GM18868 (cell line): ENCODE data around the gene DGKD.
"Not testable (repeated sequence)": the region's sequence is repeated elsewhere in the genome, so short reads cannot be mapped to it uniquely, and the experiment has no call there.

Experiments
- ATAC-seq: cut with Tn5 transposase; IDR thresholded peaks from one replicate; pipeline ENCODE4 v1.9.1; 2021; ENCODE audit warnings: mild to moderate bottlenecking, moderate library complexity; ENCODE audit not compliant: unreplicated experiment

Gene DGKD

DNA sequence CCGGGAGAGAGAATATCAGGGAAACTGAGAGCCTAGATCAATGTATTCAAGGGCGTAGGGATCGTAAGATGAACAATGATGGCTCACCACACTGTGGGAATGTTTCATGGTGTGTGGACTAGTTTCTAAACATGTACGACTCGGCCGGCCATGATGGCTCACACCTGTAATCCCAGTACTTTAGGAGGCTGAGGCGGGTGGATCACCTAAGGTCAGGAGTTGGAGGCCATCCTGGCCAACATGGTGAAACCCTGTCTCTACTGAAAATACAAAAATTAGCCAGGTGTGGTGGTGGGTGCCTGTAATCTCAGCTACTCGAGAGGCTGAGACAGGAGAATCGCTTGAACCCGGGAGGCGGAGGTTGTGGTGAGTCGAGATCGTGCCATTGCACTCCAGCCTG, 18.2 kb upstream of the DGKD start:
- ATAC-seq: not testable (repeated sequence)

DNA sequence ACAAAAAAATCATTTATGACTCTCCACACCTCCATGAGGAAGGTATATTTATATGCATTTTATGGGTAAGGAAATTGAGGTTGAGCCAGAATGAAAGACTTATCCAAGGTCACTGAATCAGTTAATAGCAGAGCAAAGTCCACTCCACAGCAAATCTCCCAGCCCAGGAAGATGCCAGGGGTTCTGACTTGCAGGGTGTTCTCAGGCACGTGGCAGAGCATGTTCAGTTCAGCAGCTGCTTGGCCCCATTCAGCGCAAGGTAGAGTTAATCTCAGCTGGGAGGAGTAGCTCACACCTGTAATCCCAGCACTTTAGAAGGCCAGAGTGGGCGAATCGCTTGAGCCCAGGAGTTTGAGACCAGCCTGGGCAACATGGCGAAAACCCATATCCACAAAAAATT, 17.8 kb upstream of the DGKD start:
- ATAC-seq: no peak

DNA sequence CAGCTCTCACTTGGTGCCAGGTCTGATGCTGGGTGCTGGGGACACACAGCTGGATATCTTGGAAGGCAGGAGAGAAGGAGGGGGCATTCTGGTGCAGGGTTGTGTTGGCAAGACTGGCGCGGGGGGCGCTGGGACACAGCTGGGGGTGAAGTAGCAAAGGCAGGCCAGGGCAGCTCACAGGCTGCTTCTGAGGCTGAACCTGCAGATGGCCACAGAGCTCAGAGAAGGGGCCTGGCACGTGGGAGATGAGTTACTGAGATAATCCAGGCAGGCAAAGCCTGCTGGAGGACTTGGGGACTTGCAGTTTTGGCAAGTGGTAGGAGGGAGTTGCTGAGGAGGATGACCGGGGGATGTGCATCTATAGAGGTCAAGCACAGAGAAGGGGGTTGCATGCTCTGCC, 16.2 kb upstream of the DGKD start:
- no peak for ATAC-seq

DNA sequence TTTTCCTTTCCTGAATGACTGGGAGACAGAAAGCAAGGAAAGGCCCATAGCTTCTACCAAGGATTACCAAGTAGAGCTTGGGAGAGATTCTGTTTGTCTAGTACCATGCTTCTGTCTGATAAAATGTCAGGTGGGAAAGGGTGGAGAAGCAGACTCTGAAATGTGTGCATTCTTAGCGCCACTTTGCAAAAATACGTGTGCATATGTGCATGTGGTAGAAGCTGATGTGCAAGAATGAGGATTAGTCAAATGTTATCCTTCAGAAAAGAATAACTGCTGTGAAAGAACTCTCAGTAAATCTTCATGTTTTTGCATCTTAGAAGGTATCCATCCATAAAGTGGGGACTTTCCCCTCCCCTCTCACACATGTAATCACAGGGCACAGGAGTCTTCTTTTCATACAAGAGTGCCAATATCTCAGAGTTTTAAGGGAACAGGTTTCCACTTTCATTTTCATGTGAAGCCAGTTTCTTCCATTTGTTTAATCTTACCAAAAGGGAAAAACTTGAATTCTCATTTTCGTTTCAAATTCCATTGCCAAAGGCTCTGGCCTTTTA, 15.4 kb upstream of the DGKD start:
- ATAC-seq: no peak

DNA sequence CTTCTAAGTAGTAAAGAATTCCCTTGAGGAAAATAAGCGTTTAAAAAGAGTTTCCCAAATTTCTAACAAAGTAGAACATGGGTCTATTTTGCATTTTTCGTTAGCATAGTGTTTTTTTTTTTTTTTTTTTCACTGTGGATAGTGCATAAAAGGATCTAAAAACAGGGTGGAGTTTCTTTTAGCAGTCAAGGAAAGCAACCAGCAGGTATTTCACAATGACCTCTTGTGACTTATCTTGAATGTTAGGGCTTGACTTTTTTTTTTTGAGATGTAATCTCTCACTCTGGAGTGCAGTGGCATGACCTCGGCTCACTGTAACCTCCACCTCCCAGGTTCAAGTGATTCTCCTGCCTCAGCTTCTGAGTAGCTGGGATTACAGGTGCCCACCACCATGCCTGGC, 14.9 kb upstream of the DGKD start:
- ATAC-seq: no peak

DNA sequence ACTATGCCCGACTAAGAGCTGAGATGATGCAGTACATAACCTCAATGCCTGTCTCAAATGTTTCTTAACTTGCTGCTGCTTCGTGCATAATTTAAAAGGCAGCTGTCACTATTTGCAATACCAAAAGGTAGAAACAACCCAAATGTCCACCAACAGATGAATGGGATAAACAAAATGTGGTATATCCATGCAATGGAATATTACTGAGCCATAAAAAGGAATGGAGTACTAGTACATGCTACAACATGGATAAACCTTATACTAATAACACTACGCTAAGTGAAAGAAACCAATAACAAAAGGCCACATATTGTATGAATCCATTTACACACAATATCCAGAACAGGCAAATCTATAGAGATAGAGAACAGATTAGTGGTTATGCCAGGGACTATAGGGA, 13.0 kb upstream of the DGKD start:
- ATAC-seq: no peak

DNA sequence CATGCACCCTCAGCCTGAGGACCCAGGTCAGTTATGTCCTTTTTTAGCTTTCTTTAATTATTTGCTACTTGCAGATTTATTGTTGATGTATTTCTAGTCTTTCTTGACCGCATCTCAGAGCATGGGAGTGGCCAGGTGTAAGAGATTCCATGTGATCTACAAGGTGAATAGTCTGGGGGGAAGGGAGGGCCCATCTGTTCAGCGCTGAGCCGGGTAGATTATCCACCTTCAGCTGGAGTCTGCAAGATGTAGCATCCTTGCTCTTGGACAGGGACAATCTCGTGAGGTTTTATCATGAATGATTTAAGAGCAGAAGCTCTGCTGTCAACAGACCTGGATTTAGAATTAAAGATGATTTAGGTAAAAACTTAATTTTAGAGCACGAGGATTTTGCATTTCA, 12.0 kb upstream of the DGKD start:
- no peak for ATAC-seq

DNA sequence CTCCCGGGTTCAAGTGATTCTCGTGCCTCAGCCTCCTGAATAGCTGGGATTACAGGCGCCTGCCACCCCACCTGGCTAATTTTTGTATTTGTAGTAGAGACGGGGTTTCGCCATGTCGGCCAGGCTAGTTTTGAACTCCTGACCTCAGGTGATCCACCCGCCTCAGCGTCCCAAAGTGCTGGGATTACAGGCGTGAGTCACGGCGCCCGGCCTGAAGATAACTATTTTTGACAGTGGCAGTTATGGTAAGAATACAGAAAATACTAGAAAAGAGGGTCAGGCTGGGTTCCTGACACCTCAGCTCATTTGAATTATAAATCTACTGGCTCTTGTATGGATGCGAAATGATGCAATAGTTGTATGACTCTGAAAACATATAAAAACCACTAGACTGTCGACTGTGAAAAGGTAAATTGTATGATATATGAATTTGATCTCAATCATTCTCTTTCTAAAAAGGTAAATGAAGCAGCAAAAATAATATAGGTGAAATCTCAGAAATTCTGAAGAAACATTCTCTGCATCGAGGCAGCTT, 11.1 kb upstream of the DGKD start:
- ATAC-seq: no peak

DNA sequence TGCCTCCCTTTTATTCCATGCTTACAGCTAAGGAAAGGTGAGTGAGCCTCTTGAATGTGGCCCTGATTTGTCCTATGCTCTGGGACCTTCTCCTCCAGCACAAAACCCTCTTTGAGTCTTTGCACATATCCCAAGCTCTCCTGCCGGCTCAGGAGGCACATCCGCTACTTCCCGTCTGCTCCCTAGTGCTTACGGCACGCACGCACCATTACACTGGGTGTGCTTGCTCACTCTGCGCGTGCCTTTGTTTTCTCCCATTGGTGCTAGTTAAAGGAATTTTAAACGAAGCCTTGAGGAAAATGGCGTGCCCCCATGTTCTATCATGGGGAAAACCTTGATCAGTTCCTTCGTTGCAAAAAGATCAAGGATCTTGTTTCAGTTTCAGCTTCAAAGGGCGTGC, 7.9 kb upstream of the DGKD start:
- ATAC-seq: no peak

DNA sequence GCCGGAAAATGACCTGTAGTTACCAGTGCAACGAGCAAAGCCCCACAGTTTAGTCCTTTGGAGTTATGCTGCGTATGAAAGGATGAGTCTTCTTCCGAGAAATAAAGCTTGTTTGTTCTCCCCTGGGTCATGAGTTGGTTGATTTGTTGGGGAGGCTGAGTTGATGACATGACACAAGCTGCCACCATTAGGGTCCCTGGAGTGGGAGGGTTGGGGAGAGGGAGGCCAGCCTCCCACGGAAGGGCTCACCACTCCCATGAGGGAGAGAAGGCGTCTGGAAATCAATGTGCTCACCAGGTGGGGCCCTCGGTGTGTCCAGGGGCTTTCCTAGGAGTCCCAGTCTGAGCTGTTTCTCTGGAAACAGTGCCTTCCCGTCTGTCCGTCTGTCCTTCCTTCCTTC, 7.4 kb upstream of the DGKD start:
- no peak for ATAC-seq

DNA sequence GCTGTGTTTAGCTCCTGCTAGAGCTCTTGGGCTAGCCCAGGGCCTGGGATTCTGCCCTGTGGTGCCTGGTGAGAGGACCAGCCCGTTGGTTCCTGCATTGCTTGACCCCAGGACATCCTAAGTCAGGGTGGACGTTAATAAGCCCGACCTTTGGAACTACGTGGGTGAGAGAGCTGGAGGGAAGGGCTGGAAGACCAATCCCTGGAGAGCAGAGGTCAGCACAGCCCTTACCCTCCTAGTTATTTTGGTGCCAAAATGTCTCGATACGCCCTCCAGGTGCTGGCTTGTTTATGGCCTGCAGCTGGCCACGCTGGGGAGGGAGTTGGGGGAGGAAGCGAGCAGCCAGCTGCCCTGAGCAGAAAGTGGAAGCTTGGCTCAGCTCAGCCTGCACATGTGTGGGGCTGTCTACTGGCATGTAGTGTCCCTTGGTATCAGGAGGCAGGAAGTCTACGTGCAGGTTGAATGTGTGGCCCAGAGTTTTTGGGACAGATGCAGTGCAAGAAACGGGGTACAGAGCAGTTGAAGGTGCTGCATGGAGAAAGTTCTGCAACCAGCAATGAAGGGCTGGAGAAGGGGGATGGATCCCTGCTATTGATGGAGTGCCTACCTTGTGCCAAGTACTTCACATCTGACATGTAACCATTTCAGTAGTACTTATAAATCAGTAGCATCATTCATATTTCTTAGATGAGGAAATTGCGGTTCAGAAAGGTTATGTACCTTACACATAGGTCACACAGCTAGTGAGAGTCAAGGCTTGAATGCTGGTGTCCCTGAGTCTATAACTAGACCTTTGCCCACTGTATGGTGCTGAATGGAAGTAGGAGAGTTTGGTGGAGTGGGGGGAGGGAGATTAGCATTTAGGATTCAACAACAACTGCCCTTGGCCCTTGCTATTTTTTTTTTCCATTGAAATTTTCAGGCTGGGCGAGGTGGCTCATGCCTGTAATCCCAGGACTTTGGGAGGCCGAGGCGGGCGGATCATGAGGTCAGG, 5.0 kb upstream of the DGKD start:
- ATAC-seq: peak; percentile 36

DNA sequence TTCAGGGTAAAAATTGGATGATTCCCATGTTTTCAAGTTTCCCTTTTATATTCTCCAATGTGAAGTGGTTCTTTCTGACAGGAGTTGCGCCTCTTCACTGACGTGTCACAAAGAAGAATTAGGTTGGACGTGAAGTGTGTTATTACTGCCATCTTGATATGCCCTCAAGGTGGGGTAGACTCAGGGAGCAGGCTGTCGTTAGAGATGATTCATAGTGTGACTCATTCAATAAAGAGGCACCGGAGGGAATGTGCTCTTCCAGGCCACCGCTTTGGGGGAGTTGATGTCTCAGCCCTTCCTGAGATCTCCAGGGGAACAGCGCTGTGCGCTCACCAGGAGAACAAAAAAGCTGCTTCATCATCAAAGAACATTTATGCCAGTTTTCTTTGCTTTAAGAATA, 3.6 kb upstream of the DGKD start:
- ATAC-seq: no peak

DNA sequence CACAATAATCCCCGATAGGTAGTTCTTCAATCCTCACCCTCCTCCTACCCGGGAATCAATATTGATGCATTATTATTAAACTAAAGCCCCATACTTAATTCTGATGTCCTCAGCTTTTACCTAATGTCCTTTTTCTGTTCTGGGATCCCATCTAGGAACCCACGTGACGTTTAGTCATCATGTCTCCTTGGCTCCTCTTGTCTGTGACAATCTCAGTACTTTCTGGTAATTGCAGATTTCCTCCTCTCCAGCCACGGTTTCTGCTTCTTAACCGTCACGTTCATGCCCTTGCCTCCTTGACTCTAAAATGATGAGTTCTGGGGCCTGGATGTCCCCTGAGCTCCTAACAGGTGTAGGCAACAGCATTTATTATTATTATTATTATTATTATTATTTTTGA, 2.9 kb upstream of the DGKD start:
- ATAC-seq: no peak

DNA sequence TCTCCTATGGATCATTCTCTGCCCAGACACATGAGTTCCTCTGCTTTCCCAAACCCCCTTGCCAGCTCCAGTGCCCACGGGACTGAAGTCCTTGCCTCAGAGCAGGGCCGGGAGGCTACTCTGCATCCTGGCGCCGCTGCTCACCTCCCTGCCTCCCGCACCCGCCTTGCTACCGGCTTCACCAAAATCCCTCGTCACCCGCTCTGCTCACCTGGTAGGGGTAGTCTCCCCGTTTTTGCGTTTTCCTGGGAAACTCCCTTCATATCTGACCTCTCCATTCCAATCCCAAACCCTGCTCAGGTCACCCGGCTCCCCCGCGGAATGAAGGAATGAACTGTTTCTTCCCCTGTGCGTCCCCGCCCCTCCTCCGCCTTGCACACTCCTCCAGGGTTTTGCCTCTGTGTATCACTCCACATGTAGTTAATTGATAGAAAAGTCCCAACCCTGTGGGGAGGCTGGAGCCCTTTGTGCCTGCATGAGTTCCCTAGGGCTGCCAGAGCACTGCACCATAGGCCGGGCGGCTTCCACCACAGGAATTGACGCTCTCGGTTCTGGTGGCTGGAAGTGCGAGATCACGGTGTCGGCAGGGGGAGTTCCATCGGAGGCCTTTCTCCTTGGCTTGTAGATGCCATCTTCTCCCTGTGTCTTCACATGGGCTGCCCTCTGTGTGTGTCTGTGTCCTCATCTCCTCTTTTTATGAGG, 2.0 kb upstream of the DGKD start:
- no peak for ATAC-seq

DNA sequence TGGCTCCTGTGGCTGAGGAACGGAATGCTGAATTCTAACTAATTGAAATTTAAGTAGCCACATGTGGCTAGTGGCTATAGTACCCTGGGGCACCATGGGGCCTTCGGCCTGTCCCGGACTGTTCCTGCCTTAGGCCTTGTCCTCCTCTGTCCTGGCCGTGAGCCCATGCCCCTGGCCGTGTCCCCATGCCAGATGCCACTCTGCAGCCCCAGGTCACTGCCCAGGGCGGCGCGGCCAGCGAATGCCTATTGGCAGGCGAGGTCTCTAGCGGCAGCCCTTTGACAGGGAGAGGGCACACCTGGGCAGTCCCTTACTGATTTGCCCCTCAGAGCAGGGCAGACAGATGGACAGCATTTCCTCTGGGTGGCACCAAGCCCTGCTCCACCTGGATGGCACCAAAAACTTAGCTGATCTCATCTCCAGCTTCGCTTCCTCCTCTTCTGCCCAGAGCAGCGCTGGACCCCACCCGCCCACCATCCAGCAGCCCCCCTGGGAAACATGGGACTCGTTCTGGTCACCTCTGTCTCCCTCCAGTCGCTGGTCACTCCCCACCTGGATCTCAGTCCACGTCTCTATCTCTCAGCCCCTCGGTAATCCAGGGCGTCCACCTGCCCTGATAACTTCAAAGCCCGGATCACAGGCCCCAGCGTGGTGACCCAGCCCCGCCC, 1.1 kb upstream of the DGKD start:
- no peak for ATAC-seq

DNA sequence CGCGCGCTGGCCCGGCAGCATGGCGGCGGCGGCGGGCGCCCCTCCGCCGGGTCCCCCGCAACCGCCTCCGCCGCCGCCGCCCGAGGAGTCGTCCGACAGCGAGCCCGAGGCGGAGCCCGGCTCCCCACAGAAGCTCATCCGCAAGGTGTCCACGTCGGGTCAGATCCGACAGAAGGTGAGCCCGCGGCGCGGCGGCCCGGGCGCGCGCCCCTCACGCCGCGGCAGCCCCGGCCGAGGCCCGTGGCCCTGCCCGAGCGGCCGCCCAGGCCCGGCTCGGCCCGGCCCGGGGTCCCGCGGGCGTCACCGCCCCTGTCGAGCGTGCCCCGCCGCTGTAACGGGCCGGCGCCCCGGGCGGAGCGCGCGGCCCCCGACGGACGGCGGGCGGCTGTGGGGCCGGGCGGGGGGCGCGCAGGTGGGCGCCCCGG, 218 bp downstream of the DGKD start:
- ATAC-seq: peak; percentile 21

DNA sequence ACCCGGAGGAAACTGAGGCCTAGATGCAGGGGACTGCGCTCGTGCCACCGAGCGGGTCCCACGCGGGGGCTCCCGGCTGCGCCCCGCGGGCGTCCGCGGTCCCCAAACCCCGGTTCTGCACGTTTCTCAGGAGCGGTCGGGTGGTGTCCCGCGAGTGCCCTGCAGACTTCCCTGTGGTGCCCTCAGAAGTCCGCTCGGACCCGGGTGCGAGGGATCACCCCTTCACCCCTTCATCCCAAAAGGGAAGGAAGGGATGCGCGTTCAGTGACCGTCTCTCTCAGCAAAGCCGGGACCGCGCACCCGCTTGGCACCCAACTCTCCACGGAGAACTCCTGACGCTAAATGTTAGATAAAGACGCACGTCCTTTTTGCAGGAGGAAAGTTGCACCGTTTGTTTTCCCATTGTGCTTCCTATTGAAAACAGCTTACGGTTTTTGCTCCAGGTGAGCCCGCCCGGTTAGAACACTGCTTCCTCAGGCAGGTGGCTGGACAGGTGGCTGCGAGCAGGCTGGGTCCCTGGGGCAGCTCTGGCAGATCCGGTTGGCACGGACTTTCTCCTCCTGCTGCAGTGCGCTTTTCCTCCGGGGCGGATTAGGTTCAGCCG, 779 bp downstream of the DGKD start:
- ATAC-seq: no peak

DNA sequence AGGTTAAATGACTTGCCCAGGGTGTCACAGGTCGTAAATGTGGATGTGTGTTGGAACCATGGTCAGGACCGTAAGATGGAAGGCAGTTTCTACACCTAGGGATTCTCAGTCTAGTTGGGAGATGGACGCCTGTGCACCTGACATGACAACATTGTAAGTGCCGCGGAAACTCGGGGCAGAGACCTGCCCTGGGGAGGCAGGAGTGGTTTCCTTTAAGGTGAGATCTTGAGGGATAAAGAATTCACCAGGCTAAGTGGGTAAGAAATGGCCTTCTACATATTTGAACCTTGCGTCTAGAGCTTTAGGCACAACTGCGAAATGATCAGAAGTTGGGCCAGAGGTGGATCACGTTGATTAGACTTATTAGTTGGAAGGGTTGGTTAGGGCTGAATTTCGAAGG, 1.6 kb downstream of the DGKD start:
- ATAC-seq: no peak

DNA sequence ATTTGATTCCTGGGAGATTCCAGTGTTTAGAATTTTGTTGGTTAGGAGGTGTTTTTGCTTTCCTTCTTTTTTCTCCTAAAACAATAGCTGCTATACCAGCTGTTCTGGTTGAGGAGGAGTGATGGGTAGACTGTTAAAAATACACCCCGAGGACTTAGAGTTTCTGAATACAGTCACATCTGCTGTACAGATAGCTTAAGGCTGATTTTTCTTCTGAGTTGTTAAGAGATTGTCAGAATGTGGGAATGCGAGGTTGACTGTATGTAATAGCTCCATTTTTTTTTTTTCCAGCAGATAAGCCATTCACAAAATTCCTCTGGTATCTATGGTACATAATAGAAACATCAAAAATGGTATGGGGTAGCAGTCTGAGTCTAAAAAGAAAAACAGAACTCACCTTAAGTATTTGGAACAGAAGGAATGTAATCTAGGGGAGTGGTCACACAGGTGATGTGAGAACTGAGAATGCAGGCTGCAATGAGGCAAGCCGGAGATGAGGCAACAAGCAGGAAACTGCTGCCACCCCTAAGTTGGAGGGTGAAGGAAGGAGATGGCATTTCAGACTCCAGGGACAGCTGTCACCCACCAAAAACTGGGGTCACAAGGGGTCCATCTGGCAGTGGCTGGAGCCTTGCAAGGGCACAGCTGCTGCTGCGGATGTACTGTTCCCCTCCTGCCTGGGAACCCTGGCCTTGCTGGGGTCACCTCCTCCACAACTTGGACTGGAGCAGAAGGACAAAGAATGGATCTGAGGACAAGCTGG, 2.4 kb downstream of the DGKD start:
- ATAC-seq: no peak

DNA sequence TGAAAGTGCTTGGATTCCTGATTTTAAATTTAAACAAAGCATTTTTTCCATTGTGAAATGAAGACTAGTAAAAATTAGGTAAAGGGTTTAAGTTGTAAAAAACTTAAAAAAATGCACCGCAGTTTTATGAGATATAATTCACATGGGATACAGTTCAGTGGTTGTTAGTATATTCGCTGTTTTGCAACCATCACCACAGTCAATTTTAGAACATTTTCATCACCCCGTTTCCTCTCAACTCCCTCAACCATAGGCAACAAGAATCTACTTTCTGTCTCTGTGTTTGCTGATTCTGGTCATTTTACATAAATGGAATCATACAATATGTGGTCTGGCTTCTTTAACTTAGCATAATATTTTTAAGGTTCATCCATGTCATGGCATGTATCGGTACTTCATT, 4.0 kb downstream of the DGKD start:
- ATAC-seq: no peak
